M059J (cell line): ENCODE measurements around the gene SSR4. TPM values are rescaled to one million over a fixed set of nuclear protein-coding genes. Genes with fewer than 3 reads are reported as not detected.

Experiments
- DNase-seq: peaks from one replicate; pipeline ENCODE4 v3.0.0-alpha.2; 2012; ENCODE audit warnings: low read depth
- total RNA-seq: library from RNA; depleted of rRNA; stranded (reverse); fragments of >200 nt; shearing (Covaris generic); gene quantifications from 2 replicates; pipeline ENCODE4 v1.2.3, GENCODE V29; 2014; rRNA removed

Gene SSR4
- total RNA-seq, 1 experiment from 2014 or later: 477 TPM

- no peak for DNase-seq
These were observed 34.5 kb downstream of the SSR4 start for GRCh38 chrX:153828723-153829548.

GRCh38 chrX:153829549-153829798 lies 35.0 kb downstream of the SSR4 start:
- no peak for DNase-seq

- DNase-seq: no peak
These were observed 35.6 kb downstream of the SSR4 start, which contains the start of gene PDZD4 for GRCh38 chrX:153829799-153830639. Gene PDZD4 (minus strand): TSS chrX:153830544. CDS start chrX:153830298, 246 bp downstream.

DNA sequence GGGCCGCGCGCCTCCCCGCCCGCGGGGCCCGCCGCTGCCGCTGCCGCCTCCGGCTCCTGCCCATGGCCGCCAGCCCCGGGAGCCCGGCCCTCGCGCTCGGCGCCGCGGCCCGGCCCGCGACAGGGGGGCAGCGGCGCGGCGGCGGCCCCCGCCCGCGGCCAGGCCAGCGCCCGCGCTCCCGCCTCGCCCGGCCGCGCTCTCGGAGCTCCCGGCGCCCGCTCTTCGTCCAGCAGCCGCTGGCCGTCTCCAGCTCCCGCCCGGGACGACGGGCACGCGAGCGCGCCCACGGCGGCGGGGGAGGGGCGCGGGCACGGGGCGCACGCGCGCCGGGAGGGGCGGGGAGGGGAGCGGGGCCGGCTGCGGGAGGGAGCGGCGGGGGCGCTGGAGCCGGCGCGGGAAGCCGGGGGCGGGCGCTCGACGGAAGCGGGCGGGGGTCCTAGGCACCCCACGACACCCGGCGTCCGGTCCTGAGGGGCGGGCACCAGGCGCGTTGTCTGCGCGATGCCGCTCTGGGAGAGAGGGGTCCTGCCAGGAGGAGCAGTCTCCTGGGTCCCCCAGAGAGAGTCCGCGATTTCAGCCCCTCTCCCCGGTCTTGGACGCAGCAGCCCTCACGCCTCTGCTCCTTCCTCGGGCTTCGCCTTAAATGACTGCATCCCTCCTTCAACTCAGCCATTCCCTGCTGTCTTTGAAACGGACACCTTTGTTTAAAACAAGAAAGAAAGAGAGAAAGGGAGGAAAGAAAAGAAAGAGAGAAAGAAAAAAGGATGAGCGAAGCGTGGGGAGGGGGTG lies 36.4 kb downstream of the SSR4 start:
- no peak for DNase-seq

DNA sequence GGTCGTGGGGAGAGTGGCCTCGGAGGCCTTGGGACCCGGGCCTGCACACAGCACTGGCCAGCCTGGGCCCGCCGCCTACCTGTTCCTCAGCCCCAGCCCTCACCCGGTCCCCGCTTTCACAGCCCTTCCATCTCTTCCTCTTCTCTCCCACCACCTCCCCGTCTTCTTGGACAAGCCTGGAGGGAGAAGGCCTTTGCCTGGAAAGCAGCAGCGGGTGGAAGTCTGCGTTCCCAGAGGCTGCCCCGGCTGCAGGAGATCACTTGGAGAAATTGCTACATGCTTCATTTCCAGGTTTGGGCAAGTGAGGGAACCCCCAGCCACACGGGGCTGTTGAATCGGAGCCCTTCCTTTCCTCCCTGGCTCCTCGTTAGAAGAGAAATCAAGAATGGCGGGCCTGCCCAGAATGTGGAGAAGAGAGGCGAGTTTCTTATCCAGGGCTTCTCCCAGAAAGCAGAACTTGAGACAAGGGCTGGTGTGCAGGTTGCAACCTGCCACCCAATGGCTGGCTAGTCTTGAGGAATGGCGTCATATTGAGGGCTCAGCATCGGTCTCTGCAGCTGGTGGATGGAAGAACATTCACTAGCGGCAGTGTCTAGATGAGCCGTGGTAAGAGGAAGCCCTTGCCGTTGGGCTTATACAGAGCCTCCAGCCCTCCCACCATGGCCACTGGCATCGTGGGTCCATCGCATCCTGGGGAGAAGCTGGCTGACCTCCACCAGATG lies 37.1 kb downstream of the SSR4 start:
- DNase-seq: no peak

DNA sequence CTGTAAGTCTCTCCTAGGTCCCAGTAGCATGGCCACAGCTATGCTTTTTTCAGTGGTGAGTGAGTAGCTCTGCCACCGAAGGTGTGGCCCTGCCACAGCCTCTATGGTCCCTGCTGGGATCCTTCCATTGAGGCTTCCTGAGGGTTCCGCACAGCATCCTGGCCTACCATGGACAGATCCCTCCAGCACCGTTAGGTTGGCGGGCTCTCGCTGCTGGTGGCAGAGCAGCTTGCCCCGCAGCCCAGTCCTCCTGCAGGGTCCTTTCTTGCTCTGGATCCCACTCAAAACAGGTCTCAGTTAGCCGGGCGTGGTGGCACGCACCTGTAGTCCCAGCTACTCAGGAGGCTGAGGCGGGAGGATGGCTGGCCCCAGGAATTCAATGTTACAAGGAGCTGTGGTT lies 38.3 kb downstream of the SSR4 start:
- no peak for DNase-seq

- DNase-seq: no peak
These were observed 42.5 kb downstream of the SSR4 start for GRCh38 chrX:153836921-153837320.

DNA sequence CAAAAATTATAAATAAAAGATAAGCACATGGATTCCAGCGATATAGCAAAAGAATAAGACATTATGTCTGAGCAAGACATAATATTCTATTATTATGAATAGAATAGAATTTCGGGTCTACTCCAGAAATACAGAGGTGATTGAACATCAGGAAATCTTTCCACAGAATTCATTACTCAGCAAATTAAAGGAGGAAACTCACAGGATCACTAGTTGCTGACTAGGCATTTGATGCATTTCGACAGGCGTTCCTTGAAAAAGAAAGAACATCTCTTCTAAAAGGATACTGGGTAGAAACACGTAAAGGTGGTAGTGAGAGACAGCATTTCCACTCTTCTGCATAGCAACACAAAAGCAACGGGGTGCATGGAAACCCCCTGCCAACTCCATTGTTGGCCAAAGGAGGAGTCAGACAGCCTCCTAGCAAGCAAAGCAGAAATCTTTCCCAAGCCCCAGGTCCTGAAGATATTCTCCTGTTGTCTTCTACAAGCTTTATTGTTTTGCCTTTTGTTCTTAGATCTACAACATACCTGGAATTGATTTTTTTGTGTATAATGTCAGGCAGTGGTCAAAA lies 50.1 kb downstream of the SSR4 start:
- no peak for DNase-seq

DNA sequence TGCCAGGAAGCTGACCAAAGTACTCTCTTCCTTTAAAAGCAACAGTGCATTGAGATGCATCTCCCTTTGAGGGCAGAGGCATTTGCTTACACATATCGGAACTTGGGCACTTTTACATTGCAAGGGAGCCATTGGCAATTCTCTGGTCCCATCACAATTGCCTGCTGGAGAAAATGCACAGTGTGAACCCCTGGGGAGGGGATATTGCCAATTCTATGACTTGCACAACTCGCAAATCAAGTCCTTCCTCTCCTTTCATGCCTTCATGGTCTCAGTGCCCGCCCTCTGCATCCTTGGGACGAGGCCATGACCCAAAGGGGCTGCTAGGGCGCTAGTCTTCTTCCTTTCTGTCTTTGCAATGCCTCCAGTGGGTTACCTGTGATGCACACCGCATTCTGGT lies 50.7 kb downstream of the SSR4 start:
- DNase-seq: no peak

- DNase-seq: no peak
These were observed 51.4 kb downstream of the SSR4 start for GRCh38 chrX:153845842-153846241.

Other genes starting within 250 kb of the SSR4 start
- 45.8 and 52.7 TPM in 2 replicates for gene CCNQ, start 195.5 kb upstream of the SSR4 start, total RNA-seq
- 0.27 and 1.1 TPM in 2 replicates for gene DUSP9, start 147.5 kb upstream of the SSR4 start, total RNA-seq
- gene PNCK, start 120.9 kb upstream of the SSR4 start, total RNA-seq: not detected in 2 replicates
- gene SLC6A8, start 106.7 kb upstream of the SSR4 start, total RNA-seq: 13.6 and 24.5 TPM in 2 replicates
- gene BCAP31, start 70.3 kb upstream of the SSR4 start, total RNA-seq: 384 and 401 TPM in 2 replicates
- gene ABCD1, start 69.8 kb upstream of the SSR4 start, total RNA-seq: 27.4 and 42.9 TPM in 2 replicates
- gene PLXNB3, start 30.4 kb upstream of the SSR4 start, total RNA-seq: 1.2 and 2.2 TPM in 2 replicates
- gene SRPK3, start 13.6 kb upstream of the SSR4 start, total RNA-seq: 0.20 TPM in 1 of 2 replicates, not detected in the other
- gene IDH3G, start 293 bp upstream of the SSR4 start, total RNA-seq: 131 and 165 TPM in 2 replicates
- gene PDZD4, start 35.9 kb downstream of the SSR4 start, total RNA-seq: 1.9 and 2.7 TPM in 2 replicates
- gene L1CAM, start 91.5 kb downstream of the SSR4 start, total RNA-seq: 186 and 313 TPM in 2 replicates
- 1.9 and 2.7 TPM in 2 replicates for gene AVPR2, start 110.0 kb downstream of the SSR4 start, total RNA-seq
- gene ARHGAP4, start 131.6 kb downstream of the SSR4 start, total RNA-seq: 3.1 and 6.1 TPM in 2 replicates
- 285 and 384 TPM in 2 replicates for gene NAA10, start 140.4 kb downstream of the SSR4 start, total RNA-seq
- gene RENBP, start 150.0 kb downstream of the SSR4 start, total RNA-seq: not detected in 2 replicates
- 33.9 and 72.3 TPM in 2 replicates for gene HCFC1, start 177.2 kb downstream of the SSR4 start, total RNA-seq
- gene TMEM187, start 178.1 kb downstream of the SSR4 start, total RNA-seq: 8.1 and 10.3 TPM in 2 replicates
- 89.3 and 152 TPM in 2 replicates for gene IRAK1, start 225.2 kb downstream of the SSR4 start, total RNA-seq